CMK (cell line): ENCODE measurements around the gene KRTAP10-10.
"Not testable (repeated sequence)": the region's sequence is repeated elsewhere in the genome, so short reads cannot be mapped to it uniquely, and the experiment has no call there.

Source experiments
- DNase-seq: peaks from one replicate; pipeline ENCODE4 v3.0.0-alpha.2; 2010; ENCODE audit warnings: low read depth

KRTAP10-10 gene

GRCh38 chr21:44626673-44627143 lies 10.4 kb upstream of the KRTAP10-10 start, which contains the start of gene KRTAP10-9:
TSS of gene KRTAP10-9 (plus strand) at chr21:44627093. CDS start at chr21:44627172, 79 bp downstream.
- DNase-seq: no peak

- not testable (repeated sequence) for DNase-seq
These were observed 9.9 kb upstream of the KRTAP10-10 start for GRCh38 chr21:44627181-44627822.

GRCh38 chr21:44627831-44628233 lies 9.3 kb upstream of the KRTAP10-10 start:
- DNase-seq: not testable (repeated sequence)

GRCh38 chr21:44628707-44629391 lies 8.3 kb upstream of the KRTAP10-10 start:
- DNase-seq: no peak

GRCh38 chr21:44630440-44630839 lies 6.7 kb upstream of the KRTAP10-10 start:
- DNase-seq: no peak

GRCh38 chr21:44632067-44632466 lies 5.1 kb upstream of the KRTAP10-10 start:
- no peak for DNase-seq

GRCh38 chr21:44636209-44637017 lies 743 bp upstream of the KRTAP10-10 start:
- DNase-seq: no peak

GRCh38 chr21:44637851-44638348 lies 744 bp downstream of the KRTAP10-10 start:
- DNase-seq: not testable (repeated sequence)

- DNase-seq: not testable (repeated sequence)
These were observed 1.6 kb downstream of the KRTAP10-10 start for GRCh38 chr21:44638506-44639330.

GRCh38 chr21:44639331-44639655 lies 2.1 kb downstream of the KRTAP10-10 start:
- no peak for DNase-seq

- DNase-seq: no peak
These were observed 3.6 kb downstream of the KRTAP10-10 start for GRCh38 chr21:44640761-44641160.

GRCh38 chr21:44643741-44644310 lies 6.7 kb downstream of the KRTAP10-10 start:
- DNase-seq: no peak

GRCh38 chr21:44644878-44645277 lies 7.7 kb downstream of the KRTAP10-10 start:
- DNase-seq: no peak

- DNase-seq: not testable (repeated sequence)
These were observed 9.4 kb downstream of the KRTAP10-10 start, which contains the start of gene KRTAP10-11 for GRCh38 chr21:44646366-44647221. TSS of gene KRTAP10-11 (plus strand) at chr21:44646414. CDS start at chr21:44646459, 45 bp downstream.

GRCh38 chr21:44647222-44647552 lies 10.0 kb downstream of the KRTAP10-10 start:
- DNase-seq: no peak

- DNase-seq: no peak
These were observed 11.6 kb downstream of the KRTAP10-10 start for GRCh38 chr21:44648557-44649311.

- DNase-seq: no peak
These were observed 12.5 kb downstream of the KRTAP10-10 start for GRCh38 chr21:44649521-44650100.

- DNase-seq: no peak
These were observed 13.3 kb downstream of the KRTAP10-10 start for GRCh38 chr21:44650265-44650972.
